Stomach (tissue), 9 donors: ENCODE measurements around the gene LGR5. TPM values are rescaled to one million over a fixed set of nuclear protein-coding genes. Genes with fewer than 3 reads are reported as not detected.
A peak's percentile ranks its signal among the peaks of the same experiment; 100 is the strongest.

Experiments
- DNase-seq, 2 donors: peaks; one replicate each; pipeline versions ENCODE4 v3.0.0 to v3.0.0-alpha.2; 2013 to 2019
- H3K27ac ChIP-seq, 5 donors: fragments of 200-600 bp in 4 of 5; sonication (generic) in 4 of 5; one replicate each; pipeline ENCODE4 v1.5.1; 2013 to 2019; ENCODE audit warnings: mild to moderate bottlenecking in 1 of 5, moderate library complexity in 1 of 5
- H3K27me3 ChIP-seq, 3 donors: fragments of 200-600 bp; sonication (generic); one replicate each; pipeline ENCODE4 v1.5.1; 2017 to 2019; ENCODE audit warnings: mixed run types in 1 of 3
- H3K36me3 ChIP-seq, 4 donors: fragments of 200-600 bp; sonication (generic); 1 replicate in 3 of 4; 2 replicates in 1 of 4; pipeline ENCODE4 v1.5.1; 2016 to 2019
- H3K4me1 ChIP-seq, 4 donors: fragments of 200-600 bp; sonication (generic); one replicate each; pipeline ENCODE4 v1.5.1; 2016 to 2019
- H3K4me3 ChIP-seq, 4 donors: fragments of 200-600 bp; sonication (generic) in 3 of 4; one replicate each; pipeline ENCODE4 v1.5.1; 2016 to 2019; ENCODE audit warnings: mild to moderate bottlenecking in 1 of 4
- H3K9me3 ChIP-seq, 4 donors: fragments of 200-600 bp; sonication (generic); one replicate each; pipeline ENCODE4 v1.5.1; 2016 to 2019
- EP300 ChIP-seq: sonication (generic); formaldehyde crosslinking; IDR thresholded peaks from one replicate; pipeline ENCODE4 v1.6.1; 2017; ENCODE audit warnings: antibody characterized with exemption
- POLR2A ChIP-seq, 4 donors: fragments of 450-650 bp; IDR thresholded peaks; one replicate each; pipeline ENCODE4 v1.6.1; 2016; ENCODE audit warnings: antibody characterized with exemption in 4 of 4, control low read depth in 2 of 4, mild to moderate bottlenecking in 1 of 4, moderate library complexity in 1 of 4
- POLR2AphosphoS5 ChIP-seq, 3 donors: sonication (generic); formaldehyde crosslinking; IDR thresholded peaks; one replicate each; pipeline ENCODE4 v1.6.1; 2016; ENCODE audit warnings: antibody characterized with exemption in 3 of 3
- WGBS, 5 donors: extraction: QIAGEN DNeasy Blood & Tissue Kit in 3 of 5; methylation state at CpG; one replicate each; pipeline versions ENCODE4 v1.1.5 to v1.1.7; 2013 to 2018; 5-methylcytosine and 5-hydroxymethylcytosine counted together
- intact Hi-C: fragments of 100-400 bp; cut with DNase I; formaldehyde crosslinking; loops from one replicate; pipeline ENCODE4 v1.15.1; 2023; ENCODE audit warnings: low total_unique reads
- polyA plus RNA-seq, 3 donors: library from polyadenylated mRNA; stranded (reverse); fragments of 200-250 nt; gene quantifications; one replicate each; pipeline ENCODE4 v1.2.3, GENCODE V29; 2013
- total RNA-seq, 5 donors: library from RNA; depleted of rRNA; stranded (reverse); fragments of >200 nt; gene quantifications; one replicate each; pipeline versions ENCODE4 v1.1.0 to v1.2.3, GENCODE V29; 2014 to 2016
- TF ChIP-seq, protein P1 (sequence below), 7 experiments: fragments of 450-650 bp in 4 of 7; fragments of 200-600 bp in 3 of 7; sonication (generic) in 3 of 7; IDR thresholded peaks; one replicate each; pipeline ENCODE4 v1.5.1; 2016 to 2019; ENCODE audit warnings: antibody characterized with exemption in 7 of 7, control low read depth in 2 of 7, mild to moderate bottlenecking in 1 of 7
- donor health status: healthy with polysubstance abuse.
- donor health status: Bipolar disorder and iron deficiency.
- donor health status: healthy.

LGR5 gene
- total and polyA plus RNA-seq, 8 donors, result 0.06 to 16.0 (median 1.2) TPM; not detected in 3

GRCh38 chr12:71602761-71603577 is 163.4 kb downstream of the LGR5 start:
- Histone ChIP-seq H3K27ac (no peak overlapping the region), H3K9me3 (no peaks in the 10 kb centered on the region), H3K36me3 (peaks cover 0 to 26% (median 23%) of the 10 kb centered on the region in 4 donors), H3K4me3 (no peak overlapping the region), H3K4me1 (peaks cover 0 to 5% (median 0%) of the 10 kb centered on the region in 4 donors), H3K27me3 (no peaks in the 10 kb centered on the region)
- 78 to 85% (median 80%) methylated on average over 10 of the region's 10 CpGs for WGBS, 5 donors
- TF ChIP-seq EP300, result no peak
- TF ChIP-seq, protein P1, sequence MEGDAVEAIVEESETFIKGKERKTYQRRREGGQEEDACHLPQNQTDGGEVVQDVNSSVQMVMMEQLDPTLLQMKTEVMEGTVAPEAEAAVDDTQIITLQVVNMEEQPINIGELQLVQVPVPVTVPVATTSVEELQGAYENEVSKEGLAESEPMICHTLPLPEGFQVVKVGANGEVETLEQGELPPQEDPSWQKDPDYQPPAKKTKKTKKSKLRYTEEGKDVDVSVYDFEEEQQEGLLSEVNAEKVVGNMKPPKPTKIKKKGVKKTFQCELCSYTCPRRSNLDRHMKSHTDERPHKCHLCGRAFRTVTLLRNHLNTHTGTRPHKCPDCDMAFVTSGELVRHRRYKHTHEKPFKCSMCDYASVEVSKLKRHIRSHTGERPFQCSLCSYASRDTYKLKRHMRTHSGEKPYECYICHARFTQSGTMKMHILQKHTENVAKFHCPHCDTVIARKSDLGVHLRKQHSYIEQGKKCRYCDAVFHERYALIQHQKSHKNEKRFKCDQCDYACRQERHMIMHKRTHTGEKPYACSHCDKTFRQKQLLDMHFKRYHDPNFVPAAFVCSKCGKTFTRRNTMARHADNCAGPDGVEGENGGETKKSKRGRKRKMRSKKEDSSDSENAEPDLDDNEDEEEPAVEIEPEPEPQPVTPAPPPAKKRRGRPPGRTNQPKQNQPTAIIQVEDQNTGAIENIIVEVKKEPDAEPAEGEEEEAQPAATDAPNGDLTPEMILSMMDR (IDR thresholded peaks at IDR 0.05), result no peak
- intact Hi-C loops, result no loop called here
- no peak for DNase-seq

DNA sequence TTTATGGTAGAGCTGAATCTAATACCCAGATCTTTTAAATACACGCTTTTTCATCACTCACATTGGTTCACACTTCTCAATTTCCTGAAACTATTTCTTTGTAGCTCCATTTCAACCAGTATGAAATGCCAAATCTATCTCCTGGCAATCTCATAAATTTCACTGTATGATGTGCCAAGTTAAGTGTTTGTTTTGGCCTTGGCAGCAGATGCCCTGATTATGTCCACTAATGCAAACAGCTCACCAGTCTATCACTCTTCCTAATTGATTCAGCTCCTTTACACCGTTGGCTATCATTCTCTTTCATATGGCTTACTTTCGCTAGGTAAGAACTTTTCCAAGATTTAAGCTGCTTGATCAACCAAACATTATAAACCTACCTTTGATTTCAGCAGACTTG is 165.4 kb downstream of the LGR5 start:
- Histone ChIP-seq H3K4me1 (peaks cover 0 to 5% (median 0%) of the 10 kb centered on the region in 4 donors), H3K4me3 (no peak overlapping the region), H3K9me3 (no peaks in the 10 kb centered on the region), H3K36me3 (peaks cover under 1 to 46% (median 43%) of the 10 kb centered on the region in 4 donors), H3K27ac (no peak overlapping the region), H3K27me3 (no peaks in the 10 kb centered on the region)
- TF ChIP-seq POLR2A (IDR thresholded peaks at IDR 0.05) (no peak), POLR2AphosphoS5 (IDR thresholded peaks at IDR 0.05) (no peak), EP300 (no peak)
- TF ChIP-seq, protein P1 (IDR thresholded peaks at IDR 0.05), result no peak
- intact Hi-C loops, result no loop called here
- no peak for DNase-seq
- WGBS, 5 donors, result 40 to 66% (median 53%) methylated on average over 3 of the region's 3 CpGs

- Histone ChIP-seq H3K36me3 (peaks cover 22 to 73% (median 70%) of the 10 kb centered on the region in 4 donors), H3K27me3 (no peaks in the 10 kb centered on the region), H3K4me1 (peaks cover 0 to 5% (median 0%) of the 10 kb centered on the region in 4 donors), H3K9me3 (no peaks in the 10 kb centered on the region), H3K4me3 (no peak overlapping the region), H3K27ac (no peak overlapping the region)
- 49 to 60% (median 55%) methylated on average over 4 of the region's 4 CpGs for WGBS, 5 donors
- no peak for TF ChIP-seq POLR2AphosphoS5 (IDR thresholded peaks at IDR 0.05)
- TF ChIP-seq, protein P1 (IDR thresholded peaks at IDR 0.05), result no peak
- TF ChIP-seq POLR2A (IDR thresholded peaks at IDR 0.05), result no peak
- TF ChIP-seq EP300, result no peak
- DNase-seq, result peak in 1 of 2 donors; percentile 14
- intact Hi-C loops, result no loop called here
These were observed 168.1 kb downstream of the LGR5 start for GRCh38 chr12:71607494-71608330.

- no peak for DNase-seq
- no peaks in the 10 kb centered on the region for H3K27me3 ChIP-seq
- intact Hi-C loops, result no loop called here
- peaks cover 0 to 1% (median 0%) of the 10 kb centered on the region in 4 donors for H3K4me1 ChIP-seq
- H3K9me3 ChIP-seq, result no peaks in the 10 kb centered on the region
- peaks cover 39 to 97% (median 95%) of the 10 kb centered on the region in 4 donors for H3K36me3 ChIP-seq
- H3K27ac ChIP-seq, result no peak overlapping the region
- no peak overlapping the region for H3K4me3 ChIP-seq
- WGBS, 5 donors, result 65 to 78% (median 70%) methylated on average over 6 of the region's 6 CpGs
- TF ChIP-seq POLR2AphosphoS5 (IDR thresholded peaks at IDR 0.05), result no peak
- TF ChIP-seq, protein P1 (IDR thresholded peaks at IDR 0.05), result no peak
- no peak for TF ChIP-seq EP300
- TF ChIP-seq POLR2A (IDR thresholded peaks at IDR 0.05), result no peak
These were observed 170.6 kb downstream of the LGR5 start for GRCh38 chr12:71610031-71610795.
